K562 (cell line): ENCODE measurements around the gene TEPSIN. TPM values are rescaled to one million over a fixed set of nuclear protein-coding genes. Genes with fewer than 3 reads are reported as not detected.

Source experiments
- ATAC-seq: fragments of 200-7000 bp; cut with Tn5 transposase; 3 replicates; pipeline ENCODE4 v1.9.1; 2020; ENCODE audit warnings: moderate library complexity
- BruUV-seq: library from RNA; stranded (reverse); fragments of 400-500 nt; replicated peaks from 2 replicates; lab custom pipeline; 2021; lab: Mats Ljungman, UMichigan
- CTCF ChIA-PET: fragments of 300-600 bp; formaldehyde crosslinking; extraction: SDS; loops from one replicate; lab custom pipeline; 2021; ENCODE audit warnings: low intra/inter-chr PET ratio; lab: Yijun Ruan, JAX
- POLR2A ChIA-PET: fragments of 300-600, 350-650 bp; sonication (Branson Sonifier 250); formaldehyde crosslinking; extraction: SDS; loops from one replicate; lab custom pipeline; 2021; ENCODE audit warnings: antibody characterized with exemption, inconsistent platforms; lab: Yijun Ruan, JAX
- DNase-seq, 4 experiments: peaks; one replicate each; pipeline versions ENCODE4 v3.0.0 to v3.0.0-alpha.2; 2011 to 2018; ENCODE audit warnings: low spot score in 3 of 4, mixed read lengths in 3 of 4; ENCODE audit errors: extremely low read depth in 1 of 4
- FAIRE-seq: peaks from 2 replicates; lab custom pipeline; 2011; peaks lifted over from hg19 to GRCh38; lab: Jason Lieb, UNC
- H2AFZ ChIP-seq: 2 replicates; pipeline ENCODE4 v1.6.0; 2011; ENCODE audit warnings: low read depth, low read length, control low read depth, inconsistent platforms
- H3K27ac ChIP-seq: fragments of 200-600 bp; 3 replicates; pipeline ENCODE4 v1.8.0; 2011; ENCODE audit warnings: low read depth, mild to moderate bottlenecking, control low read depth, inconsistent platforms, low read length, moderate library complexity, mixed read lengths; ENCODE audit errors: extremely low read depth
- H3K27me3 ChIP-seq, 2 experiments: fragments of 300-600 bp in 1 of 2; 2 replicates in 1 of 2; 3 replicates in 1 of 2; pipeline versions ENCODE4 v1.6.0 to v1.8.0; 2011; ENCODE audit warnings: inconsistent platforms in 2 of 2, low read length in 2 of 2, mild to moderate bottlenecking in 1 of 2, mixed read lengths in 1 of 2, moderate library complexity in 1 of 2; ENCODE audit not compliant: control insufficient read depth in 2 of 2, insufficient read depth in 2 of 2
- H3K36me3 ChIP-seq: fragments of 300-600 bp; 3 replicates; pipeline ENCODE4 v1.8.0; 2011; ENCODE audit warnings: mild to moderate bottlenecking, low read length, inconsistent platforms; ENCODE audit not compliant: control insufficient read depth, insufficient read depth
- H3K4me1 ChIP-seq, 2 experiments: fragments of 200-600 bp in 1 of 2; replicated peaks in 1 of 2; 2 replicates in 1 of 2; 3 replicates in 1 of 2; pipeline versions ENCODE4 v1.5.1 to v1.8.0; 2011; ENCODE audit warnings: inconsistent platforms in 2 of 2, low read length in 2 of 2, mild to moderate bottlenecking in 1 of 2, mixed read lengths in 1 of 2, moderate library complexity in 1 of 2; ENCODE audit not compliant: control insufficient read depth in 2 of 2, insufficient read depth in 2 of 2
- H3K4me2 ChIP-seq: 2 replicates; pipeline ENCODE4 v1.6.1; 2011; ENCODE audit warnings: low read length, control low read depth, inconsistent platforms, mixed read lengths; ENCODE audit not compliant: insufficient read depth
- H3K4me3 ChIP-seq: fragments of 200-600 bp; sonication (generic), shearing (Covaris generic); 2 replicates; pipeline ENCODE4 v1.5.1; 2016; ENCODE audit warnings: control low read depth, inconsistent platforms
- H3K79me2 ChIP-seq: fragments of 200-600 bp; 3 replicates; pipeline ENCODE4 v1.8.0; 2011; ENCODE audit warnings: low read length, inconsistent platforms; ENCODE audit not compliant: control insufficient read depth, insufficient read depth
- H3K9ac ChIP-seq, 2 experiments: 2 replicates each; pipeline versions ENCODE4 v1.6.0 to v1.6.1; 2011; ENCODE audit warnings: low read depth in 2 of 2, low read length in 2 of 2, control low read depth in 1 of 2, inconsistent platforms in 1 of 2, mild to moderate bottlenecking in 1 of 2, mixed read lengths in 1 of 2; ENCODE audit not compliant: insufficient read depth in 1 of 2
- H3K9me1 ChIP-seq: one replicate; pipeline ENCODE4 v1.6.0; 2011; ENCODE audit warnings: inconsistent platforms, mild to moderate bottlenecking, low read length, moderate library complexity; ENCODE audit not compliant: control insufficient read depth, insufficient read depth
- H3K9me3 ChIP-seq: replicated peaks from 2 replicates; pipeline ENCODE4 v1.5.1; 2011; ENCODE audit warnings: low read depth, low read length, inconsistent platforms; ENCODE audit not compliant: control insufficient read depth, insufficient read depth
- H4K20me1 ChIP-seq: replicated peaks from 2 replicates; pipeline ENCODE4 v1.6.1; 2011; ENCODE audit warnings: low read length, inconsistent platforms, mixed read lengths; ENCODE audit not compliant: control insufficient read depth, insufficient read depth
- JUNB ChIP-seq: fragments of 450-650 bp; formaldehyde crosslinking; conservative IDR thresholded peaks from 2 replicates; pipeline ENCODE4 v1.4.0; 2020; ENCODE audit warnings: mild to moderate bottlenecking
- RBFOX2 ChIP-seq: fragments of 200-400 bp; formaldehyde crosslinking; IDR thresholded peaks from 2 replicates; pipeline ENCODE4 v1.6.1; 2017; ENCODE audit warnings: low read depth, mild to moderate bottlenecking, low read length, moderate library complexity
- WGBS: fragments of 100-300 bp; shearing (Covaris generic); methylation state at CpG from one replicate; pipeline ENCODE4 v1.1.6; 2016; ENCODE audit warnings: low coverage, mixed read lengths; ENCODE audit not compliant: insufficient coverage; ENCODE audit errors: missing lambda C conversion rate; 5-methylcytosine and 5-hydroxymethylcytosine counted together
- in situ Hi-C: fragments of 300-500 bp; cut with MboI; formaldehyde crosslinking; loops from 4 replicates; pipeline ENCODE4 v1.15.0; 2018; ENCODE audit warnings: inconsistent platforms, mixed read lengths
- intact Hi-C: fragments of 100-400 bp; cut with micrococcal nuclease; formaldehyde crosslinking; loops from 2 replicates; pipeline ENCODE4 v1.14.2; 2022
- polyA plus RNA-seq, 8 experiments: library from polyadenylated mRNA; depleted of rRNA in 4 of 8; stranded (reverse) in 5 of 8; unstranded in 3 of 8; fragments of >200 nt; fragmentation: Nextera tagmentation in 2 of 8; fragmentation: Illumina TruSeq in 1 of 8; extraction: Ambion mirVana in 2 of 8; extraction: Trizol in 1 of 8; gene quantifications; 2 replicates each; pipeline versions ENCODE4 v1.2.1 to v1.2.3, GENCODE V29; 2011 to 2014; ENCODE audit warnings: inconsistent platforms in 1 of 8, missing spikeins in 1 of 8
- total RNA-seq, 7 experiments: library from RNA; depleted of rRNA in 6 of 7; stranded (reverse); fragments of >200 nt in 6 of 7; fragmentation: Illumina TruSeq in 2 of 7; extraction: Trizol in 2 of 7; gene quantifications; 2 replicates each; pipeline versions ENCODE4 v1.2.1 to v1.2.3, GENCODE V29; 2011 to 2021; ENCODE audit warnings: low replicate concordance in 1 of 7

TEPSIN gene
- total and polyA plus RNA-seq, 9 of the 15 experiments (the other 6 are each of a cell fraction or from before 2014, with no cell fraction given), result 0.80 to 29.8 (median 5.3) TPM

DNA sequence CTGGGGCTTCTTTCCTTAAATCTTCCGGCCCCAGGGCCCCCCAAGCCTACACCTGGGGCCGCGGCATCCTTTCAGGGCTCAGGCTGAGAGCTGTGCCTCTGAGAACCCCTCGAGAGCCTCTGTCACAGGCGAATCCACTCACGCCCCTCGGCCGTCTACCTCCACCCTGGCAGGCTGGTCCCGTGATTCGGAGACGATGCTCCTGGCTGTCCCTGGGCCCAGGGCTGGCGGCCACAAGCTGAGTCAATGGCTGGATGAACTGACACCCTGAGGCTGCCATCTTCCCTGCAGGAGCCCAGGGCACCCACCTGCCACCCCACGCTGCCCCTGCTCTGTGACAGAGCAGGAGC, 4.4 kb downstream of the TEPSIN start:
- no peak for FAIRE-seq
- intact Hi-C loops, result loop anchor here (10.0 kb wide), 1 partner anchor 220 kb away; no protein-coding TSS in a partner anchor

DNA sequence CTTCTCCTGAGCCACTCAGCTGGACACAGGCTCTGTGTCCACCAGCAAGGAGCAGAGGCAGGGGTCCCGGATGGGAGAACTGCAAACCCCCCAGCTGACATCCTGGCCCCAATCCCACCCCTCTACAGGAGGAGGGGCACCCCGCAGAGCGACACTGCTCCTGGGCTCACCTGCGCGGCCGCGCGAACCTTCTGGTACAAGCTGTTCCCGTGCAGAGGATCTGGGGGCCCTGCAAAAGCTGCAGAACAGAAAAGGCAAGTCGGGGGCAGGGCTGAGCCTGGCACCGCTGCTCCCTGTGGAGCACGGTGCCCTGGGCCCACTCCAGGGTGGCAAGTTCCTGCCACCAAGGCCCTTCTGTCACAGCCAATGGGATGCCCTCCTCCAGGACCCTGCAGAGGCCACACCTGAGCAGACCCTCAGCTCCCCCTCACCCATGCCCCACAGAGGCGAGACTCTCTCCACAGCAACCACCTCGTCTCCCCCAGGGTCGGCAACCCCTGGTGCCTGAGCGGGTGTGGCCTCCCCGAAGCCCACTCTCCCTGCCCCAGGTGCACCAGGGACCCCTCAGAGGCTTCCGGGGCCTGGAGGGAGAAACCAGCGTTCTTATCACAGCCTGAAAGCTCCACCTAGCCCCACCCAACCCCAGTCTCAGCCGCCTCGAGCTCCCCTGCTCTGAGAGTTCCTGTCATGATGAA, 4.9 kb downstream of the TEPSIN start:
- Histone ChIP-seq H4K20me1 (peaks cover 32% of the 10 kb centered on the region), H3K4me2 (no peak overlapping the region), H3K27me3 (no peaks in the 10 kb centered on the region), H3K4me1 (peaks cover 24 to 86% of the 10 kb centered on the region in 2 experiments), H3K27ac (no peak overlapping the region), H3K9ac (peak overlapping the region in 1 of 2 experiments; percentile 76; a peak in 2 of 4 replicates), H3K9me1 (peaks cover 9% of the 10 kb centered on the region), H3K4me3 (no peak overlapping the region), H3K36me3 (peaks cover 29% of the 10 kb centered on the region; the same call in 2 of the 3 replicates), H2AFZ (no peak overlapping the region), H3K79me2 (peaks cover 9% of the 10 kb centered on the region; the same call in 2 of the 3 replicates), H3K9me3 (no peaks in the 10 kb centered on the region)
- ATAC-seq, result no peak
- POLR2A ChIA-PET, result interaction anchor here (1.2 kb wide), 1 partner anchor 120 kb away, joined by 5 read pairs; no protein-coding TSS in a partner anchor
- FAIRE-seq, result no peak
- 45% methylated on average over 15 of the region's 21 CpGs for WGBS
- in situ Hi-C loops, result loop anchor here (25.0 kb wide), 1 partner anchor 97 kb away; no protein-coding TSS in a partner anchor
- no peak for DNase-seq
- no TSS peak for BruUV-seq
- intact Hi-C loops, result loop anchor here (10.0 kb wide), 1 partner anchor 219 kb away; no protein-coding TSS in a partner anchor
- CTCF ChIA-PET, result no interaction called here

More for the DNA sequence above, 4.4 kb downstream of the TEPSIN start:
- H3K27ac ChIP-seq, result no peak overlapping the region
- WGBS, result 22% methylated on average over 12 of the region's 13 CpGs
- ChIA-PET POLR2A (interaction anchor here (0.6 to 1.2 kb wide), 2 partner anchors 120 to 212 kb away, joined by 3 to 5 read pairs; no protein-coding TSS in a partner anchor), CTCF (no interaction called here)
- no peak overlapping the region for H2AFZ ChIP-seq
- ATAC-seq (no peak), DNase-seq (no peak)
- H3K4me1 ChIP-seq, result peaks cover 24 to 88% of the 10 kb centered on the region in 2 experiments
- in situ Hi-C loops, result loop anchor here (25.0 kb wide), 1 partner anchor 97 kb away; no protein-coding TSS in a partner anchor
- no peaks in the 10 kb centered on the region for H3K9me3 ChIP-seq
- H3K4me3 ChIP-seq, result no peak overlapping the region
- 0 out of 2 replicates have a peak, but pooled peaks have one; percentile 8 for TF ChIP-seq RBFOX2
- no peak for TF ChIP-seq JUNB (CRISPR knock-in tag)
- peaks cover 32% of the 10 kb centered on the region for H4K20me1 ChIP-seq
- peaks cover 9% of the 10 kb centered on the region for H3K9me1 ChIP-seq
- H3K36me3 ChIP-seq, result peaks cover 28% of the 10 kb centered on the region; the same call in 2 of the 3 replicates
- H3K9ac ChIP-seq, result peak overlapping the region in 1 of 2 experiments; percentile 76; a peak in 2 of 4 replicates
- no TSS peak for BruUV-seq
- H3K27me3 ChIP-seq, result no peaks in the 10 kb centered on the region
- H3K4me2 ChIP-seq, result no peak overlapping the region
- H3K79me2 ChIP-seq, result peaks cover 13% of the 10 kb centered on the region
